NCI-H460 (cell line): ENCODE results near the gene TEPSIN. TPM values are rescaled to one million over a fixed set of nuclear protein-coding genes. Genes with fewer than 3 reads are reported as not detected.

Experiments
- DNase-seq: peaks from one replicate; pipeline ENCODE4 v3.0.0-alpha.2; 2016; ENCODE audit warnings: low read depth; ENCODE audit errors: extremely low read depth
- polyA plus RNA-seq: library from polyadenylated mRNA; depleted of rRNA; stranded (reverse); fragments of >200 nt; gene quantifications from 2 replicates; pipeline ENCODE4 v1.2.3, GENCODE V29; 2014; cell fraction: nucleus; rRNA removed
- total RNA-seq: library from RNA; depleted of rRNA; stranded (reverse); fragments of >200 nt; shearing (Covaris generic); gene quantifications from 2 replicates; pipeline ENCODE4 v1.2.3, GENCODE V29; 2014; rRNA removed

TEPSIN gene, protein sequence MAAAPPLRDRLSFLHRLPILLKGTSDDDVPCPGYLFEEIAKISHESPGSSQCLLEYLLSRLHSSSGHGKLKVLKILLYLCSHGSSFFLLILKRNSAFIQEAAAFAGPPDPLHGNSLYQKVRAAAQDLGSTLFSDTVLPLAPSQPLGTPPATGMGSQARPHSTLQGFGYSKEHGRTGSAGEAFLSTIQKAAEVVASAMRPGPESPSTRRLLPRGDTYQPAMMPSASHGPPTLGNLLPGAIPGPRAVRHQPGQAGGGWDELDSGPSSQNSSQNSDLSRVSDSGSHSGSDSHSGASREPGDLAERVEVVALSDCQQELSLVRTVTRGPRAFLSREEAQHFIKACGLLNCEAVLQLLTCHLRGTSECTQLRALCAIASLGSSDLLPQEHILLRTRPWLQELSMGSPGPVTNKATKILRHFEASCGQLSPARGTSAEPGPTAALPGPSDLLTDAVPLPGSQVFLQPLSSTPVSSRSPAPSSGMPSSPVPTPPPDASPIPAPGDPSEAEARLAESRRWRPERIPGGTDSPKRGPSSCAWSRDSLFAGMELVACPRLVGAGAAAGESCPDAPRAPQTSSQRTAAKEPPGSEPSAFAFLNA
- 18.3 and 19.6 TPM in 2 replicates for total RNA-seq
- polyA plus RNA-seq: 146 and 154 TPM in 2 replicates

DNA sequence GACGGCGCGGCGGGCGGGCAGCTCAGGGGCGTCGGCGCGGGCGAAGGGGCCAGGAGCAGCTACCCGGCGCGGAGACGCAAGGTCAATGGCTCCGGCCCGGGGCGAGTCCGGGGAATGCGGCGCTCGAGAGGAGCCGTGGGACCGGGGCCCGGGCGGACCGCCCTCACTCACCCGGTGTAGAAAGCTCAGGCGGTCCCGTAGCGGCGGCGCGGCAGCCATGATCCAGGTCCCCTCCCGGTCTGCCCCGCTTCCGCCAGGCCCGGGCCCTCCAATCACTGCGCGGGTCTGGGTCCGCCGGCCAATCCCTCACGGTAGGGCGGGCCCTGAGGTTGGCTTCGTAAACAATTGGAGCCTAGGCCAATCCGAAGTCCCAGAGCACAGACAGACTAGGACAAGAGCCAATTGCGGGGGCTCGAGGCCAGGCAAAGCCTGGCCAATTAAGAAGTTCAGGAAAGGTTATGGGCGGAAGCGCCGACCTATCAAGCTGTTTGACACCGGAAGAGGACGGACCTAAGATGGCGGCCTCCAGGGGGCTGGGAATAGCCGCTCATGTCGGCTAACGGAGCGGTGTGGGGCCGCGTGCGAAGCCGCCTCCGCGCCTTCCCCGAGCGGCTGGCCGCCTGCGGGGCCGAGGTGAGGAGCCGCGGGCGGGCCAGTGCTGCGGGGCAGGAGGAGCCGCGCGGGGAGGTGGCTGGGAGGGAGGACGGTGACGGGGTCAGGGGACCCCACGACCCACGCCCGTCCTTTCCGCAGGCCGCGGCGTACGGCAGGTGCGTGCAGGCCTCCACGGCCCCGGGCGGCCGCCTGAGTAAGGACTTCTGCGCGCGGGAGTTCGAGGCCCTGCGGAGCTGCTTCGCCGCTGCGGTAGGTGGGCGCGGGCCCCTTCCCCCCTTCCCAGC lies at the start of gene TEPSIN, which contains the start of gene NDUFAF8:
Gene TEPSIN (minus strand): TSS at position 241 of the 899 bp plus-strand sequence. CDS start 22 bp downstream, at position 219.
Gene NDUFAF8 (plus strand): TSS at position 504 of the 899 bp plus-strand sequence. CDS start 46 bp downstream, at position 550.
- DNase-seq: peak; percentile 100

DNA sequence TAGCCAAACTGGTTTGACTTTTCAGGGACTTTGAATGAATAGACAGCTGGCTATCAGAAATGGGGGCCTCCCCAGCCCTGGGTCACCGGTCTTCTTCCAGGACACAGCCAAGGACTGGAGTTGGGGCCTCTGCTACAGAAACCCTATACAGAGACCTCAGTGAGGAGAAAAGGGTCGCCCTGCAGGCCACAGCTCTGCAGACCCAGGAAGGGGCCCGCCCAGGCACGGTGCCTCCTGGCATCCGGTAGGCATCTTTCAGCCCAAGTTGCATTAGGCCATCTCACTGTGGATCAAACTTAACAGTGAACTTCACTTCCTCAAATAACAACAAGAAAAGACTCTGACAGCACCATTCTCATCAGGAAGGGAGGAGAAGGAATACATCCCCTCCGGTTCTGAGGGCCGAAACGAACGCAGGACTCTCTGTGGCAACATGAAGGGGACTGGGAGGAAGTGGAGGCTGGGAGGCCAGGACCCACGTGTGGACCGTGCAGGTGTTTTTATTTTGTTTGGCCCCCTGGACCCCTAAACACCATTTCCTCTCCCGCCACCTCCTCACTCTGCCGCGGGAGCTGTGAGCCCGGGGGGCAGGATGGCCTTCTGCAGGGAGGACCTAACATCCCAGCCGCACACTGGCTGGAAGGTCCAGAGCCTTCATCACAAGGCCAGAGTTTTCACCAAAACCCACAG lies 49.0 kb upstream of the TEPSIN start:
- no peak for DNase-seq

DNA sequence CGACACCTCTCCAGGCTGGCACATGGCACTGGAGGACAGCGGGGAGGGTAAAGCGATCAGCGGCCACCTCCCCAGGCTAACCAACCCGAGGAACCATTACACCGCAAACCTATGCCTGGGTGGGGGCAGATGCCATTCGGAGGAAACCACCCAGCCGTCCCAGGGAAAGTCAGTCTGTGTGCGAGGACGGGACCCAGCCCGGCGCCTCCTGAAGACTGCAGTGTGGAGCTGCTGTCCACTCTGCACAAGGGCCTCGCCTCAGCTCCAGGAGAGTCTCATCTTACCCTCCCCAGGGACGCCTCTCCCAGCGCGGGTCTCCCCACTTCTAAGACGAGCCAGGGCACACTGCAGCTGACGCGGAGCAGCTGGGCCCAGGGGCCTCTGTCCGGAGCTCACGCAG lies 48.3 kb upstream of the TEPSIN start:
- no peak for DNase-seq

DNA sequence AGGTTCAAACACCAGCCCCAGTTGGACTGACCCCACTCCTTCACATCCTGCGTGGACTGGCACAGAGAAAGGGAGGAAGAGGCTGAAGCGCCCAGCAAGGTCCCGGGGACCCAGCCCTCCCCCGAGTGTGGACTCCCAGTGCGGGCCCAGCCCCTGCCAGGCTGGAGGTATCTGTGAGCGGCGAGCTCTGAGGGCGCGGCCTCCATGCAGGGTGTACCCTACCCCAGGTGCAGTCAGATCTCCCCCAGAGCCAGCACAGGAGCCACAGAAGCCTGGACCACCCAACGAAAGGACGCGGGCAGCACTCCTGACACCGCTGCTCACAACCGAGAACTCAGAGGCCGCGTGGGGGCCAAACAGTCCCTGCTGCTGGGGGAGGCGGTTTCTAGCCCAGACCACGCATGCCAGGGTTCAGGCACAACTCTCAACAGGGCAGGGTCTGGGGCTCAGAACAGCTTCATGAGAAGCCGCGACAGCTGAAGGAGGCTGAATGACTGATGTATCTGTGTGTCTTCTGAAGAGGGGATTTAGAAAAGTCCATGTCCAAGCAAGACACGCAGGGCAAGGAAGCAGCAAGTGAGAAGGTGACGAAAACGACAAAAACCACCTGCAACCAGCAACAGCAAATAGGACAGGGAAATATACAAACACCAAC lies 47.8 kb upstream of the TEPSIN start:
- no peak for DNase-seq

DNA sequence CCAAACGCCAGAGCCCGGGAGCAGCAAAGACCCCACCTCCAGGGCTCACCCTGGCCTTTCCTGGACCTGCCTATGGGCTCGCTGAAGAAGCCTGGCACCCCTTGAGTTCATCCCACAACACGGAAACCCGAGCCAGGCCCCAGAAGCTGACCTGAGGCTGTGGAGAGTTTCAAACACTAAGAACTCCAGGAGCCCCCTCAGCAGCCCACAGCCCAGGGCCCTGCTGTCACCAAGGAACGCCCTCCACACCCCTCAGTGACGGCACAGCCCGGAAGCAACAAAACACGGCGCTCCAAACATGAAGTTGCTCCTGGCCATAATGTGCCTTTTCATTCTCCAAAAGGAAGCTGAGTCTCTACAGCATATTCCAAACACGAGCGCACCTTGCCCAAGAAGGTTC lies 47.0 kb upstream of the TEPSIN start:
- no peak for DNase-seq

DNA sequence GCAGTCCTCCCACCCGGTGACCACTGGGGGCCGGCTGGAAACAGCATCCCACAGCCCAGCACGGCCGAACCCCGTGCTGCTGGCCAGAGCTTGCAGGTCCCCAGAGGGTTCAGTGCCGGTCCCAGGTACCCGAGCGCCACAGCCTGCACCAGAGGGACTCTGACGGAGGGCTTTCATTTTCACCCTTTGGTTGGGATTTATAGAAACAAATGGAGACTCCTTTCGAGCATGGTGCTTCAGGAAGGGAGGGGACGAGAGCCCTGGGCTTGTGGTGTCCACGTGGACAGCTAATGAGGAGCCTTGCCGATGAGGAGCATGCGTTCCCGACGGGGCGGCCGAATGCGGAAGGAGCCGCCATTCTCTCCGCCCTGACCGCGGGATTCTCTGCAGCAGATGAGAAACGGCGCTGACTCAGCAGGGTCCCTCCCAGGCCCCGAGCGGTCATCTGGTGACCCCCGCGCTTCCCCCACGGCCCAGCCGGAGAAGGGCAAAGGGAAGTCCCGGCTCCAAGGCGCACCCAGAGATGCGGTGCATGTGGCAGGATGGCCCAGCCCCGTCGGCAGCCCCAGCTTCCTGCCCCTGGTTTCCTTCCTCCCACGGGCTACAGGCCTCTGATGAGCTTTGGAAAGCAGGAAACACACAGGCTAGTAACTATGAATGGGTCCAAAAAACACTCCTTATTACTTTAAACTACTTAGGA lies 46.5 kb upstream of the TEPSIN start:
- no peak for DNase-seq

DNA sequence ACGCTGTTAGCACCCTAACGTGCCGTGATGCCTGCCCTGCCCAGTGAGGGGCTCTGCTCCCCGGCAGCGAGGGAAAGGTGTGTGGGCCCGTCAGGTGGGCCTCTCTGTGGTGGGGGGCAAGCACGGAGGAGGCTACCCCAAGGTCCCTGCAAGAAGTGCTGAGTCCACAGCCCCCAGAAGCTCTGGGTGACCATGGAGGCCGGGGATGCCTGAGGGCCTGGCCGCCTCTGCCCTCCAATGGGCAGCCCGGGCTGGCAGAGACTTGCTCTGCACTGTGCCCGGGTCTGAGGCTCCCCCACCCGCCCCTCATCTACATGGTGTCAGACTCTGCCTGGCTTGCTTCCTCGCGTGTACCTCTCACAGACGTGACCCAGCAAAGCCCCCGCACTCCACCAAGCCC lies 44.0 kb upstream of the TEPSIN start:
- DNase-seq: no peak

DNA sequence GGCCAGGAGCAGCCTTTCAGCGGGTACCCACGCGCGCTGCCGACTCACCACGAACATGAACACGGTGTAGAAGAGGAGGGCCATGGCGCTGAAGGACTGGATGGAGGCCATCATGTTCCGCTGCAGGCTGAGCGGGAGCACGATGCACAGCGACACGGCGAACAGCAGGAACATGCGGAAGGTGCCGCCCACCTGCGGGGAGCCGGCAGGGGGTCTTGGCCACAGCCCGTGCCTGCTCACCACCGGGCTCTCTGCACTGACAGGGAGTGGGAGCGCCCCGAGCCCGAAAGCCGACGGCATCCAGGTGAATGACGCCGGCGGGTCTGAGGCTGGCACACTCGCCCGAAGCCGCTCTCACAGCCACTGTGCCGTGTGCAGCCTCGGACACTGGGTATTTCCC lies 43.3 kb upstream of the TEPSIN start:
- DNase-seq: no peak

DNA sequence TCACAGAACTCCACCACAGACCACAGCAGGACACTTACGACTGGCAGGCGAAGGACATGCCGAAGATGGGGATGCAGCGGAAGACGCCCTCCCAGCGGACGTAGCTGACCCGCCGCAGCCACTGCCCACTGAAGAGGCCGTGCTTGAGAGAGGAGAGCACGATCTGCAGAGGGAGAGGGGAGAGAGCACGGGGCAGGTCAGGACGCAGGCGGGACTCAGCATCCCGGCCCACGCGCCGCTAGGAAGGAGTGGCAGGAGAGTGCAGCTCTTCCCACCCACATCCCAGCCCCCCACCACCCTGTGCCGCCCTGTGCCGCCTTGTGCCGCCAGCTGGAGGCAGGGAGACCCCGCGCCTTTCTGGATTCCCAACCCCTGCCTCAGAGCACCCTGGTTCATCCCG lies 41.7 kb upstream of the TEPSIN start:
- no peak for DNase-seq

DNA sequence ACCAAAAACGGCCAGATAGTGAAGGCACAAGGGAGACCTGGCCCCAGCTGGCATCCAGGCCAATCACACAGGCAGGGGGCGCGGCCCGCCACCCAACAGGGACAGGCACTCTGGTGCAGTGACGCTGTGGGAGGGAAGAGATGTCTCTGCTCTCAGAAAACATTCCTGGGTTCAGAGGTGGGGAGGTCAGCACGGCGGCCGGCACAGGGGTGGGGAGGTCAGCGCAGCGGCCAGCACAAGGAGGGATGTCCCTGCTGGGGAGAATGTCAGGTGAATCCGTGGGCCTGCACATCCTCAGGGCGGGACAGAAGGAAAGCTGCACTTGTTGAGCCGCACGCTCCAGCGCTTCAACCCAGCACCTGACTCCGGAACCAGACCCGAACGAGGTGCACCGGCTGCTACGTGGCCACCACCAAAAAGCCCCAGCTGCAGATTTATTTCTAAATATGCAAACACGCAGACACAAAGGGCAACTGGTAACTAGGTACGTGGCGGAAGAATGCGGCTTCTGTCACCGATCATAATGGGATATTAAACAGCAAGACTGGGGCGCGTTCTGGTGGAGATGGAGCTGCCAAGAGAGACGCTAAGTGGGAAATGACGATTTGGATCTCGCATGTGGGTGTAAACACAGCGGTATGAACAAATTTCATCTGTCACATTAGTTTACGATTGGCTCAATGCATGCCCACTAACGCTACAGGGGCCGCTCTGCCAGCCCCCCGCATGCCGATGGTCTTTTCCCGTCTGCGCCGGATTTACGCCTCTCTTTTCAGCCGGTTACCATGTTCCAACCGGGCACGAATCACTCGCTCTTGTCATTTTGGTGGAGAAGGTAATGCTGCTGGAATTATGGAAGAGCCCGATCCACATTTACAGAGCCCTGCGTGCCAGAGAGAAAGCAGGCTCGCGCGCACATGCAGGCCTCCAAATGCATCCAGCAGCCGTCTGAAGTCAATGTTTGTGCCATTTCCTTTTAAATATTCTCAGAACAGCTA lies 40.7 kb upstream of the TEPSIN start:
- no peak for DNase-seq

DNA sequence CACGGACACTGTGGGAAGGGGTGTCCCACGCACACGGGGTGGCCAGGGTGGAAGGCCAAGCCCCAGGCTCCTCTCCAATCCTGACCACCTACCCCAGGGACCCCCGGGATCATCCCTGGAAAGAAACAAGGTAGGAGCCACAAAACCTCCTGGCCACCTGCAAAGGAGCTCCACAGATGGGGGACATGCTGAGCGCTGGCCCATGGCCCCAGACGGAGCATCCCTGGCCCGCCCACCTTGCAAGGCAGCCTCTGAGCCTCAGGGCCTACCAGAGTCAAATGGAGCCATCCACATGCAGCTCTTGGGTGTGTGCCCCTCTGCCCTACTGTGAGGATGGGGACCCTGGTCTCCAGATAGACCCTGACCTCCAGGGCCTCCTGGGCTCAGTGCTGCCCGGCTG lies 40.0 kb upstream of the TEPSIN start:
- no peak for DNase-seq

DNA sequence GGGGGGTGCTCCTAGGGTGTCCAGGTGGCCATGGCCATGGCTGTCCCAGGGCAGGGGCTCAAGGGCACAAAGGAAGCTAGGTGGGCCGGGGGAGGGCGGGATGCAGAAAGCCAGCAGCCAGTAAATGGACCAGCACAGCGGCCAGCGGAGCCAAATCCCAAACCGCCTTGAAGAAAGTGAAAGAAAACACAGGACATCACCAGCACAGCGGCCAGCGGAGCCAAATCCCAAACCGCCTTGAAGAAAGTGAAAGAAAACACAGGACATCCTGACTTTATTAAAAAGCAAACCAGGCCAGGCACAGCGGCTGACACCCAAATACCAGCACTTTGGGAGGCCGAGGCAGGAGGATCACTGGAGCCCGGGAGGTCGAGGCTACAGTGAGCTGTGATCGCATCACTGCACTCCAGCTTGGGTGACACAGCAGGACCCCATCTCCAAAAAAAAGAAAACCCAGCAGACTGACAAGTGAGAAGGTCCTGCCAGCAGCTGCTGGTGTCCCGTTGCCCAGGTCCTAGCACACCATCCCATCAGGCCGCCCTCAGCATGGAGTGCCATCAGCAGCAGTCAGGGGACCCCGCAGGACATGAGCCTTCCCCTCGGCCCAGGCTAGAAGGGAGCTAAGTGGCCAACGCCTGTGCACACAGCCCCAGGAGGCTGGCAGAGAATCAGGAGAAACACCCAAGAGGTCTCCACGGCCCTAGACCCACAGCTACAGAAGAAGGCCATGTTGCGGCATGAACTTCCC lies 39.3 kb upstream of the TEPSIN start:
- no peak for DNase-seq

DNA sequence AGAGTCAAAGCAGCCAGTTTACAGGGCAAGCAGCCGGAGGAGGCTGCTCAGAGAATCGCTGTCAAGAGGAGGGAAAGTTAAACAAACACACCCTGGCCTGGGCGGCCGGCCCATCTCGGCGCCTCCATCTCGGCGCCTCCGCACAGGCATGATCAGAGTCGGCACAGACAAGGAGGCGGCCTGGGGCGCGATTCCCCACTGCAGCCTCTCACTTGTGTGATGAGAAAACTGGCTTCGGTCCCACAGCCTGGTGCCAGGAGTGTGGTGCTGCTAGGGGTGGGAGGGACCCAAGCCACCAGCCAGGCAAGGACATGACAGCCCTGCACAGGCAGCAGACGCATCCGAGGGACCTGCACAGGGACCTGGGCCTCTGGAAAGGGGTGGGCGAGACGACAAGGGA lies 38.6 kb upstream of the TEPSIN start:
- DNase-seq: no peak

DNA sequence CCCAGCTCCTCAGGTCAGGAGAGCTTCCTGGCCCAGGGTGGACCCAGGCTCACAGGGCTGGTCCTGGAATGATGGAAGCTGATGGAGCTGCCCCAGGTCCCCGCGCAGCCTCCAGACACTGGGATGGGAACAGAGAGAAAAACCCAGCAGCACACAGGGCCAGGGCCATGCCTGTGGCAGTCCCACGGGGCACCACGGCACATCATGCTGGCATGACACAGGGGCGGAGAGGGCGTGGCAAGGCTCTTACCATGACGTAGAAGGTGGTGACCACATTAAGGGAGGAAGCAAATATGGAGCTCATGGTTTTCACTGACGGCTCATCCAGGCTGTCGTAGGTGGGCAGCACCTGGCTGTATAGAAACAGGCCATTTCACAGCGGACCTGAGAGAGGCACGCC lies 37.9 kb upstream of the TEPSIN start:
- no peak for DNase-seq

DNA sequence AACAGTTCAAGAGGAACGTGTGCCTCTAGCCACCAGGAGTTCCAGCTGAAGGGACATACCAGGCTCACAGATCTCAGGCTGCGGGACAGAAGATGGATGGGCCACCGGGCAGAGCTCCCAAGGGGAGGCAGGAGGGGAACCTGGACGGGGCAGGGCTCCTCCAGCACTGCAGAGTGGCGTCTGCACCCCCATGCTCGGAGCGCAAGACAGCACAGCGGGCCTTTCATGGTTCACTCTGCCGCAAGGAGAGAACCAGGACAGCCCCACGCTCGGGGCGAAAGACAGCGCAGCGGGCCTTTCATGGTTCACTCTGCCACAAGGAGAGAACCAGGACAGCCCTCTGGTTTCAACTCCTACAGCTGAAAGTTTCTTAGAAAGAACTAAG lies 35.6 kb upstream of the TEPSIN start:
- DNase-seq: no peak

DNA sequence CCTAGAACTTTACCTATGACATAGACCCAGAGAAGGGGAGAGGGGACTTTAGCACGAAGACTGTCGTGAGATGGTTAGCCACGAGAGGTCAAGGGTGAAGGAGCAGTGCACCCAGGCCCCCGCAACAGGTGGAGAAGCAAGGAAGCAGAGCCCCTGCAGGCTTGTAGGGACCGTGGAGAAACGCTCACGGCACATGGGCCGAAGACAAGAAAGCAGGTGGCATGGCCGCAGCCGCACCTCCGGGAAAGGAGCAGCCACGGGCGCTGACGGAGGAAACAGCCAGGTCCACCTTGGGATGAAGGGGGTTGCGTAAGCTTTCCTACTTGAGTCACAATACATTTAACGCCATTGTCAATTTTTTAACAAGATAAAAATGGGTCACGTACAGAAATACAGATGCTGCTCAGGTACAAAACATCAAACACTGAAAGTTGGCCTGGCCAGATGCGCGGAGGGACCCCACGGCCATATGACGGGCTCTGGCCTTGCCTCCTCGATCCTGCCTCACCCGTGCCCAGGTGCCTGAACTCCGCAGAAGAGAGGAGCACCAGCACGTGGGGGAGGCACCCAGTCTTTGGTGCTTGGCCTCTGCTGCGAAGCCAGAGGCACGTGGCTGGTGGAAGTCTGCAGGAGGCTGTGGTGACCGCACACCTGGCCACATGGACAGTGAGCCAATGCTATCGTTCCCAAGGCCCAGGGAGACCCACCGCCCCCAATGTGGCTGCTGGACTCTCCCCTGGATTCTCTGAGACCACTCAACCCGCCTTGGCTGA lies 35.0 kb upstream of the TEPSIN start:
- DNase-seq: no peak

DNA sequence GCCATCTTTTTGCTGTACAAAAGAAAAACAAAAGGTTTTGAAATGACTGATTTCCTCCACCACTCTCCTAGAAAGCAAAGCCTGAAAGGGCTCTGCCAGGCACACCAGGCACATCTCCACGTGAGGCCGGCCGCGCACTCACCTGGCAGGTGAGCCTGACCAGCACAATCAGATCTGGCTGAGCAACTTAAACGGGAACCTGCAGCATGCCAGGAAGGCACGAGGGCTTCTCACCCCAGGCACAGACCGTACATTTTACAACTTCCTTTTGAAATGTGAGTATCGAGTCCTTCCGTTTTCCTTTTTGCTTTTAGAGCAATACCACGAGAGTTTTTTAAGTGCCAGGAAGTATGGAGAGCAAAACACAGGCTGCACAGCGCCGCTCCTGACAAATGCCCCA lies 33.8 kb upstream of the TEPSIN start:
- no peak for DNase-seq
